GM10266 (cell line): Measurements from ENCODE around the gene JAZF1.

Experiments used
- DNase-seq: peaks from one replicate; pipeline ENCODE4 v3.0.0; 2012; ENCODE audit errors: extremely low spot score
- CTCF ChIP-seq: IDR thresholded peaks from 2 replicates; pipeline ENCODE4 v1.5.1; 2012; ENCODE audit warnings: mild to moderate bottlenecking, low read depth; ENCODE audit not compliant: control insufficient read depth, insufficient read depth; ENCODE audit errors: missing control alignments

Gene JAZF1

GRCh38 chr7:28112883-28113540 is 67.6 kb downstream of the JAZF1 start:
- DNase-seq: no peak
- no peak for TF ChIP-seq CTCF

GRCh38 chr7:28112467-28112866 is 68.1 kb downstream of the JAZF1 start:
- TF ChIP-seq CTCF: no peak
- DNase-seq: no peak

- TF ChIP-seq CTCF: no peak
- no peak for DNase-seq
Measured at GRCh38 chr7:28112012-28112411, 68.6 kb downstream of the JAZF1 start.

GRCh38 chr7:28110427-28111012 is 70.1 kb downstream of the JAZF1 start:
- TF ChIP-seq CTCF: no peak
- DNase-seq: no peak

GRCh38 chr7:28108747-28109146 is 71.8 kb downstream of the JAZF1 start:
- DNase-seq: no peak
- TF ChIP-seq CTCF: no peak

GRCh38 chr7:28107960-28108359 is 72.6 kb downstream of the JAZF1 start:
- TF ChIP-seq CTCF: no peak
- DNase-seq: no peak

GRCh38 chr7:28106321-28106829 is 74.2 kb downstream of the JAZF1 start:
- DNase-seq: no peak
- no peak for TF ChIP-seq CTCF
